SK-N-SH treated with all-trans-retinoic acid at 6 μM for 48 hours (cell line): ENCODE measurements around the gene XPR1.
"Not testable (repeated sequence)": the region's sequence is repeated elsewhere in the genome, so short reads cannot be mapped to it uniquely, and the experiment has no call there.

Experiments
- ARNTL ChIP-seq: fragments of 450-650 bp; formaldehyde crosslinking; IDR thresholded peaks from 2 replicates; pipeline ENCODE4 v1.5.0; 2020; ENCODE audit warnings: low read depth, mild to moderate bottlenecking, moderate library complexity, borderline replicate concordance
- CREB5 ChIP-seq: fragments of 250-450 bp; sonication (Bioruptor Pico); IDR thresholded peaks from 2 replicates; pipeline ENCODE4 v1.5.1; 2020; ENCODE audit warnings: low read depth, mild to moderate bottlenecking, moderate library complexity
- CSRNP3 ChIP-seq: fragments of 250-450 bp; sonication (Bioruptor Pico); IDR thresholded peaks from 2 replicates; pipeline ENCODE4 v1.5.1; 2021; ENCODE audit warnings: mild to moderate bottlenecking, moderate library complexity
- PATZ1 ChIP-seq: fragments of 250-450 bp; sonication (Bioruptor Pico); IDR thresholded peaks from 2 replicates; pipeline ENCODE4 v1.8.0; 2020; ENCODE audit warnings: mild to moderate bottlenecking, moderate library complexity, borderline replicate concordance
- POU6F1 ChIP-seq: fragments of 250-450 bp; sonication (Bioruptor Pico); IDR thresholded peaks from 2 replicates; pipeline ENCODE4 v1.8.0; 2021; ENCODE audit warnings: low read depth, mild to moderate bottlenecking, moderate library complexity, borderline replicate concordance
- RARB ChIP-seq: fragments of 250-450 bp; sonication (Bioruptor Pico); IDR thresholded peaks from 2 replicates; pipeline ENCODE4 v1.8.0; 2021; ENCODE audit warnings: mild to moderate bottlenecking, moderate library complexity
- ZFP3 ChIP-seq: fragments of 250-450 bp; sonication (Bioruptor Pico); IDR thresholded peaks from 2 replicates; pipeline ENCODE4 v1.5.0; 2020; ENCODE audit warnings: mild to moderate bottlenecking, moderate library complexity
- ZNF565 ChIP-seq: fragments of 450-650 bp; formaldehyde crosslinking; conservative IDR thresholded peaks from 2 replicates; pipeline ENCODE4 v1.5.0; 2020; ENCODE audit warnings: low read depth, mild to moderate bottlenecking, moderate library complexity

GRCh38 chr1:180645261-180645660 is 13.4 kb downstream of the XPR1 start:
- not testable (repeated sequence) for TF ChIP-seq PATZ1, ARNTL, CREB5, ZFP3, RARB, CSRNP3, POU6F1, ZNF565 (CRISPR knock-in tag)
